Cardiac muscle cell (in vitro differentiated cells and primary cell): ENCODE measurements around the gene CGB5. TPM values are rescaled to one million over a fixed set of nuclear protein-coding genes. Genes with fewer than 3 reads are reported as not detected.

ENCODE experiments used
- DNase-seq, 2 donors: peaks; one replicate each; pipeline versions ENCODE4 v3.0.0 to v3.0.0-alpha.2; 2010 to 2017; ENCODE audit warnings: low read depth in 1 of 2, low spot score in 1 of 2
- H3K27ac ChIP-seq: fragments of 200-600 bp; sonication (generic); 2 replicates; pipeline ENCODE4 v1.5.1; 2016
- H3K27me3 ChIP-seq: fragments of 200-600 bp; sonication (generic); 2 replicates; pipeline ENCODE4 v1.6.0; 2016; ENCODE audit warnings: control low read depth
- H3K36me3 ChIP-seq: fragments of 200-600 bp; sonication (generic); 2 replicates; pipeline ENCODE4 v1.5.1; 2016; ENCODE audit warnings: control low read depth
- H3K4me1 ChIP-seq: fragments of 200-600 bp; sonication (generic); 2 replicates; pipeline ENCODE4 v1.8.1; 2017; ENCODE audit warnings: low read depth, mild to moderate bottlenecking, mixed run types
- H3K4me3 ChIP-seq: fragments of 200-600 bp; sonication (generic); 2 replicates; pipeline ENCODE4 v1.5.1; 2016; ENCODE audit warnings: mild to moderate bottlenecking
- H3K9me3 ChIP-seq: fragments of 200-600 bp; sonication (generic); 2 replicates; pipeline ENCODE4 v1.5.1; 2017; ENCODE audit warnings: low read depth, mild to moderate bottlenecking, control low read depth
- polyA plus RNA-seq: library from polyadenylated mRNA; unstranded; fragments of >200 nt; fragmentation: Nextera tagmentation; extraction: Ambion mirVana; gene quantifications from 2 replicates; pipeline ENCODE4 v1.2.1, GENCODE V29; 2016
- total RNA-seq: library from RNA; depleted of rRNA; stranded (reverse); fragments of >200 nt; gene quantifications from 2 replicates; pipeline ENCODE4 v1.2.3, GENCODE V29; 2016
- TF ChIP-seq, protein P1 (sequence below): IDR thresholded peaks from 2 replicates; pipeline ENCODE4 v1.5.1; 2012; ENCODE audit warnings: low read depth, mild to moderate bottlenecking, low read length

CGB5 gene
- total and polyA plus RNA-seq, 2 experiments from 2014 or later, result not detected

GRCh38 chr19:49067554-49067953 lies 23.9 kb downstream of the CGB5 start:
- H3K9me3 ChIP-seq, result no peaks in the 10 kb centered on the region
- H3K4me1 ChIP-seq, result peaks cover 45% of the 10 kb centered on the region
- H3K27ac ChIP-seq, result peak overlapping the region; percentile 93
- H3K36me3 ChIP-seq, result no peaks in the 10 kb centered on the region
- DNase-seq, result peak in 1 of 2 donors; percentile 40
- TF ChIP-seq, protein P1, sequence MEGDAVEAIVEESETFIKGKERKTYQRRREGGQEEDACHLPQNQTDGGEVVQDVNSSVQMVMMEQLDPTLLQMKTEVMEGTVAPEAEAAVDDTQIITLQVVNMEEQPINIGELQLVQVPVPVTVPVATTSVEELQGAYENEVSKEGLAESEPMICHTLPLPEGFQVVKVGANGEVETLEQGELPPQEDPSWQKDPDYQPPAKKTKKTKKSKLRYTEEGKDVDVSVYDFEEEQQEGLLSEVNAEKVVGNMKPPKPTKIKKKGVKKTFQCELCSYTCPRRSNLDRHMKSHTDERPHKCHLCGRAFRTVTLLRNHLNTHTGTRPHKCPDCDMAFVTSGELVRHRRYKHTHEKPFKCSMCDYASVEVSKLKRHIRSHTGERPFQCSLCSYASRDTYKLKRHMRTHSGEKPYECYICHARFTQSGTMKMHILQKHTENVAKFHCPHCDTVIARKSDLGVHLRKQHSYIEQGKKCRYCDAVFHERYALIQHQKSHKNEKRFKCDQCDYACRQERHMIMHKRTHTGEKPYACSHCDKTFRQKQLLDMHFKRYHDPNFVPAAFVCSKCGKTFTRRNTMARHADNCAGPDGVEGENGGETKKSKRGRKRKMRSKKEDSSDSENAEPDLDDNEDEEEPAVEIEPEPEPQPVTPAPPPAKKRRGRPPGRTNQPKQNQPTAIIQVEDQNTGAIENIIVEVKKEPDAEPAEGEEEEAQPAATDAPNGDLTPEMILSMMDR, result no peak
- H3K4me3 ChIP-seq, result no peak overlapping the region
- no peaks in the 10 kb centered on the region for H3K27me3 ChIP-seq

GRCh38 chr19:49069026-49069425 lies 25.4 kb downstream of the CGB5 start:
- no peaks in the 10 kb centered on the region for H3K27me3 ChIP-seq
- peaks cover 44% of the 10 kb centered on the region for H3K4me1 ChIP-seq
- no peak overlapping the region for H3K4me3 ChIP-seq
- H3K36me3 ChIP-seq, result no peaks in the 10 kb centered on the region
- no peak overlapping the region for H3K27ac ChIP-seq
- TF ChIP-seq, protein P1, result no peak
- no peaks in the 10 kb centered on the region for H3K9me3 ChIP-seq
- no peak for DNase-seq

GRCh38 chr19:49070416-49070815 lies 26.8 kb downstream of the CGB5 start:
- no peaks in the 10 kb centered on the region for H3K27me3 ChIP-seq
- H3K27ac ChIP-seq, result no peak overlapping the region
- no peak overlapping the region for H3K4me3 ChIP-seq
- TF ChIP-seq, protein P1, result no peak
- H3K4me1 ChIP-seq, result peaks cover 32% of the 10 kb centered on the region
- DNase-seq, result no peak
- H3K36me3 ChIP-seq, result no peaks in the 10 kb centered on the region
- H3K9me3 ChIP-seq, result no peaks in the 10 kb centered on the region

- peak in 1 of 2 donors; percentile 66 for DNase-seq
- Histone ChIP-seq H3K36me3 (no peaks in the 10 kb centered on the region), H3K27me3 (no peaks in the 10 kb centered on the region), H3K4me1 (peaks cover 16% of the 10 kb centered on the region), H3K4me3 (peak overlapping the region; percentile 8), H3K27ac (no peak overlapping the region), H3K9me3 (no peaks in the 10 kb centered on the region)
- TF ChIP-seq, protein P1, result no peak
Measured at GRCh38 chr19:49071860-49072547, 28.4 kb downstream of the CGB5 start.

DNA sequence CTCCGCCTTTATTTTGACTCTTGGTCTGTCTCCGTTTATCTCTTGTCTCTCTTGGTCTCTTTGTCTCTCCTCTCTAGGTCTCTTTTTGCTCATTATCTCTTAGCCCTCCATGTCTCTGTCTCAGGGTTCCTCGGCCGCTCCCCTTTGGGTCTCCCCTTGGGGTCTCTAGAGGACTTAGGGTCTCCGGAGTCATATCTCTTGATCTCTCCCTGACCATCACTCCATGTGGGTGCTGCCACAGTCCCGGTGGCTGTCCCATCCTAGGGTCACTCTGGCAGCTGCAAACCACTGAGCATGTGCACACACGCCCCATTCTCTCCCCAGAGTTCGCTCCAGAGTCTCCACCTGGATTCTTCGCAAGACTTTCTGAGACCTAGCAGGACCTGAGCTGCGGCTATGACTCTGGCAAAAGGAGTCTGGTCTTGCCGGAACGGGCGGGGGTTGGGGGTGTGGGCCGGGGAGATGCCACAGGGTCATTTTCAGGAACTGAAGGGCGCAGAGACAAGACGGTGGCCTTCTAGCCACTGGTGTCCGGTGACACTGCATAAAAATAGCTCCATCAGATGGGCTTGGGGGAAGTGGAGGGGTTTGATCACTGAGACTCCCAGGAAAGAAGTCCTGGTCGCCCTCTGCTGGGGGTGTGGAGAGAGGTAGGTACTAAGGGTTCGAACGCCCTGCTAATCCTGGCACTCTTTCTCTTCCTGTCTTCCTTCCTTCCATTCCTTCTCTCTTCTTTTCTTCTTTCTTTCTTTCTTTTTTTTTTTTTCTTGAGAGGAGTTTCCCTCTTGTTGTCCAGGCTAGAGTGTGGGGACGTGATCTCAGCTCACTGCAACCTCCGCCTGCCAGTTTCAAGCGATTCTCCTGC lies 30.1 kb downstream of the CGB5 start:
- peak in 1 of 2 donors; percentile 81 for DNase-seq
- Histone ChIP-seq H3K4me1 (peaks cover 8% of the 10 kb centered on the region), H3K27me3 (no peaks in the 10 kb centered on the region), H3K27ac (peak overlapping the region; percentile 67), H3K4me3 (no peak overlapping the region), H3K36me3 (no peaks in the 10 kb centered on the region), H3K9me3 (no peaks in the 10 kb centered on the region)
- TF ChIP-seq, protein P1, result peak; percentile 28
